CD14-positive monocyte (primary cell): Measurements from ENCODE around the gene PAWR. TPM values are rescaled to one million over a fixed set of nuclear protein-coding genes. Genes with fewer than 3 reads are reported as not detected.

Source experiments
- DNase-seq, 3 donors: peaks; one replicate each; pipeline ENCODE4 v3.0.0-alpha.2; 2011 to 2022
- H2AFZ ChIP-seq: 2 replicates; pipeline ENCODE4 v1.6.0; 2012; ENCODE audit warnings: mild to moderate bottlenecking, low read depth, low read length, inconsistent platforms; ENCODE audit not compliant: insufficient read depth, poor library complexity, severe bottlenecking
- H3K27ac ChIP-seq, 2 donors: 1 replicate in 1 of 2; 2 replicates in 1 of 2; pipeline ENCODE4 v1.5.1; 2012 to 2013; ENCODE audit warnings: low read length in 2 of 2, control low read depth in 1 of 2, inconsistent platforms in 1 of 2, low read depth in 1 of 2, mild to moderate bottlenecking in 1 of 2
- H3K27me3 ChIP-seq, 2 donors: one replicate each; pipeline versions ENCODE4 v1.6.0 to v1.6.1; 2011 to 2013; ENCODE audit warnings: low read length in 2 of 2; ENCODE audit not compliant: control insufficient read depth in 2 of 2, insufficient read depth in 2 of 2
- H3K36me3 ChIP-seq, 2 donors: replicated peaks in 1 of 2; 1 replicate in 1 of 2; 2 replicates in 1 of 2; pipeline versions ENCODE4 v1.5.1 to v1.6.1; 2012 to 2013; ENCODE audit warnings: low read length in 2 of 2, control low read depth in 1 of 2, inconsistent platforms in 1 of 2, mild to moderate bottlenecking in 1 of 2; ENCODE audit not compliant: insufficient read depth in 2 of 2, control insufficient read depth in 1 of 2
- H3K4me1 ChIP-seq, 2 donors: 1 replicate in 1 of 2; 2 replicates in 1 of 2; pipeline versions ENCODE4 v1.5.1 to v1.6.1; 2012 to 2013; ENCODE audit warnings: low read length in 2 of 2, control low read depth in 1 of 2, inconsistent platforms in 1 of 2, mild to moderate bottlenecking in 1 of 2, moderate library complexity in 1 of 2; ENCODE audit not compliant: insufficient read depth in 2 of 2, control insufficient read depth in 1 of 2
- H3K4me2 ChIP-seq: replicated peaks from 2 replicates; pipeline ENCODE3; 2012; ENCODE audit warnings: low read length, moderate library complexity, mild to moderate bottlenecking; ENCODE audit not compliant: poor library complexity, severe bottlenecking; ENCODE audit errors: extremely low read depth
- H3K4me3 ChIP-seq, 3 experiments: fragments of 200-600 bp in 1 of 3; sonication (generic) in 1 of 3; replicated peaks in 1 of 3; 1 replicate in 2 of 3; 2 replicates in 1 of 3; pipeline ENCODE4 v1.5.1; 2011 to 2013; ENCODE audit warnings: low read length in 3 of 3, mild to moderate bottlenecking in 3 of 3, control low read depth in 2 of 3, low read depth in 2 of 3, inconsistent platforms in 1 of 3, moderate library complexity in 1 of 3
- H3K79me2 ChIP-seq: 2 replicates; pipeline ENCODE4 v1.6.0; 2012; ENCODE audit warnings: mild to moderate bottlenecking, control low read depth, inconsistent platforms, low read length, moderate library complexity; ENCODE audit not compliant: insufficient read depth
- H3K9ac ChIP-seq: 2 replicates; pipeline ENCODE4 v1.6.0; 2017; ENCODE audit warnings: low read length, mild to moderate bottlenecking; ENCODE audit not compliant: insufficient read depth, poor library complexity, severe bottlenecking
- H3K9me3 ChIP-seq, 2 donors: replicated peaks in 1 of 2; 1 replicate in 1 of 2; 2 replicates in 1 of 2; pipeline versions ENCODE4 v1.5.1 to v1.6.1; 2012 to 2013; ENCODE audit warnings: low read length in 2 of 2, control low read depth in 1 of 2; ENCODE audit not compliant: control insufficient read depth in 1 of 2, insufficient read depth in 1 of 2
- H4K20me1 ChIP-seq: 2 replicates; pipeline ENCODE4 v1.6.0; 2012; ENCODE audit warnings: mild to moderate bottlenecking, low read length, control low read depth, moderate library complexity; ENCODE audit not compliant: insufficient read depth
- H3K27ac Mint-ChIP-seq, 7 donors: one replicate each; pipeline ENCODE4 v1.8.0; 2020; ENCODE audit warnings: mild to moderate bottlenecking in 7 of 7, mixed read lengths in 7 of 7, moderate library complexity in 6 of 7, inconsistent platforms in 2 of 7
- H3K27me3 Mint-ChIP-seq, 3 donors: one replicate each; pipeline ENCODE4 v1.8.0; 2021 to 2022; ENCODE audit warnings: low read depth in 3 of 3, mild to moderate bottlenecking in 3 of 3, mixed read lengths in 3 of 3, moderate library complexity in 3 of 3, inconsistent platforms in 1 of 3
- H3K36me3 Mint-ChIP-seq, 2 donors: one replicate each; pipeline ENCODE4 v1.8.0; 2020; ENCODE audit warnings: mixed read lengths in 2 of 2, inconsistent platforms in 1 of 2, mild to moderate bottlenecking in 1 of 2
- H3K4me1 Mint-ChIP-seq: one replicate; pipeline ENCODE4 v1.8.0; 2020; ENCODE audit warnings: mild to moderate bottlenecking, mixed read lengths
- H3K4me3 Mint-ChIP-seq, 2 donors: one replicate each; pipeline ENCODE4 v1.8.0; 2020; ENCODE audit warnings: mild to moderate bottlenecking in 2 of 2, mixed read lengths in 2 of 2, moderate library complexity in 1 of 2
- H3K9me3 Mint-ChIP-seq, 7 donors: one replicate each; pipeline ENCODE4 v1.8.0; 2020 to 2022; ENCODE audit warnings: mixed read lengths in 7 of 7, mild to moderate bottlenecking in 6 of 7, moderate library complexity in 6 of 7, inconsistent platforms in 2 of 7
- WGBS: methylation state at CpG from one replicate; pipeline ENCODE4 v1.1.5; 2013; ENCODE audit warnings: missing lambda C conversion rate; ENCODE audit not compliant: insufficient coverage; 5-methylcytosine and 5-hydroxymethylcytosine counted together
- intact Hi-C, 2 donors: fragments of 100-400 bp; cut with micrococcal nuclease; formaldehyde crosslinking; loops; one replicate each; pipeline versions ENCODE4 v1.15.0 to v1.15.1; 2023
- polyA plus RNA-seq, 3 donors: library from polyadenylated mRNA; depleted of rRNA in 1 of 3; unstranded in 2 of 3; stranded (reverse) in 1 of 3; fragments of 300-500 nt in 2 of 3; fragments of >200 nt in 1 of 3; fragmentation: Illumina TruSeq in 2 of 3; gene quantifications; 1 replicate in 2 of 3; 2 replicates in 1 of 3; pipeline ENCODE4 v1.2.3, GENCODE V29; 2012 to 2021
- TF ChIP-seq, protein P1 (sequence below): fragments of 200-600 bp; IDR thresholded peaks from one replicate; pipeline ENCODE4 v1.8.0; 2022; ENCODE audit warnings: antibody characterized with exemption, mild to moderate bottlenecking

Gene PAWR
- polyA plus RNA-seq, 3 donors, result 0.03 TPM; not detected in 1

DNA sequence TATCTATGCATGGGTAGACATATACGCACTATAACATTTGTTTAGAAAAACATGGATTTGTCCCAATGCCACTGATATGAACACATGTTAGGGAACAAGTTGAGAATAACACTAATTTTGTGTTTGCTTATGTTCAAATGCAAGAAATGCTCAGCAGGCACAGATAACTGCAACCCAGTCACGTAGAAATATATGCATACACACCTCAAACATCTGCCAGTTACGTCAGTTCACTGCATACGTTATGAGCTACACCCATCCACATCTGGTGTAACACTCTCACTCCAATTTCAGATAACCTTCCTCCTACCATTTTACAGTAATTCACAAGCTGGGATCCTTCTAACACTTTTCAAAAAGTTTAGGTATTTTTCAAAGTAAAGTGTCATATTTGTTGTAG is 10.7 kb downstream of the PAWR start:
- 92% methylated on average over 2 of the region's 4 CpGs for WGBS
- Mint-ChIP-seq H3K9me3 (peaks cover 0 to 2% (median 0%) of the 10 kb centered on the region in 7 donors), H3K36me3 (no peaks in the 10 kb centered on the region), H3K4me3 (no peak overlapping the region), H3K27ac (no peak overlapping the region), H3K27me3 (no peaks in the 10 kb centered on the region), H3K4me1 (no peaks in the 10 kb centered on the region)
- Histone ChIP-seq H3K27ac (no peak overlapping the region), H2AFZ (no peak overlapping the region), H3K4me3 (no peak overlapping the region), H3K27me3 (no peaks in the 10 kb centered on the region), H3K9ac (no peak overlapping the region), H3K36me3 (no peaks in the 10 kb centered on the region), H3K4me2 (no peak overlapping the region), H3K4me1 (no peaks in the 10 kb centered on the region), H3K79me2 (no peaks in the 10 kb centered on the region), H3K9me3 (no peaks in the 10 kb centered on the region), H4K20me1 (no peaks in the 10 kb centered on the region)
- no peak for DNase-seq
- TF ChIP-seq, protein P1, sequence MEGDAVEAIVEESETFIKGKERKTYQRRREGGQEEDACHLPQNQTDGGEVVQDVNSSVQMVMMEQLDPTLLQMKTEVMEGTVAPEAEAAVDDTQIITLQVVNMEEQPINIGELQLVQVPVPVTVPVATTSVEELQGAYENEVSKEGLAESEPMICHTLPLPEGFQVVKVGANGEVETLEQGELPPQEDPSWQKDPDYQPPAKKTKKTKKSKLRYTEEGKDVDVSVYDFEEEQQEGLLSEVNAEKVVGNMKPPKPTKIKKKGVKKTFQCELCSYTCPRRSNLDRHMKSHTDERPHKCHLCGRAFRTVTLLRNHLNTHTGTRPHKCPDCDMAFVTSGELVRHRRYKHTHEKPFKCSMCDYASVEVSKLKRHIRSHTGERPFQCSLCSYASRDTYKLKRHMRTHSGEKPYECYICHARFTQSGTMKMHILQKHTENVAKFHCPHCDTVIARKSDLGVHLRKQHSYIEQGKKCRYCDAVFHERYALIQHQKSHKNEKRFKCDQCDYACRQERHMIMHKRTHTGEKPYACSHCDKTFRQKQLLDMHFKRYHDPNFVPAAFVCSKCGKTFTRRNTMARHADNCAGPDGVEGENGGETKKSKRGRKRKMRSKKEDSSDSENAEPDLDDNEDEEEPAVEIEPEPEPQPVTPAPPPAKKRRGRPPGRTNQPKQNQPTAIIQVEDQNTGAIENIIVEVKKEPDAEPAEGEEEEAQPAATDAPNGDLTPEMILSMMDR, result no peak
- intact Hi-C loops, result no loop called here

DNA sequence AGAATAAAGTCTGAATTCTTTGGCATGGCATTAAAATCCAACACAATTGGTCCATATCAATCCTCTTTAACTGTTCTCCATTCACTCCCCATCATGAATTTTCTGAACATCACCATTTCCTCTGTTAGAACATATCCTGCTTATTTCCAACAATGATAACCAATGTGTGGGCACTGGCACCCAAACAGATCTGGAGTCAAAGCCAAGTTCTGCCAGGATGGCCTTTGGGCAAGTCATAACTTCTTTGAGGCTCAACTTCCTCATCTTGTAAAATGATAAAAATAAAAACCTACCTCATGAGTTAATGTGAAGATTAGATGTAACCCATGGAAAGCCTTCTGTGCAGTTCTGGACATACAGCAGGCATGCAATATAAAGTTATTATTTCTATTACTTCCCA is 12.5 kb downstream of the PAWR start:
- TF ChIP-seq, protein P1, result no peak
- intact Hi-C loops, result no loop called here
- Histone ChIP-seq H3K4me3 (no peak overlapping the region), H3K27ac (no peak overlapping the region), H3K4me2 (no peak overlapping the region), H3K27me3 (no peaks in the 10 kb centered on the region), H2AFZ (no peak overlapping the region), H3K79me2 (no peaks in the 10 kb centered on the region), H4K20me1 (no peaks in the 10 kb centered on the region), H3K36me3 (no peaks in the 10 kb centered on the region), H3K4me1 (no peaks in the 10 kb centered on the region), H3K9ac (no peak overlapping the region), H3K9me3 (peaks cover 0 to 2% of the 10 kb centered on the region in 2 donors)
- DNase-seq, result no peak
- H3K36me3 Mint-ChIP-seq, result no peaks in the 10 kb centered on the region
- no peak overlapping the region for H3K27ac Mint-ChIP-seq
- no peak overlapping the region for H3K4me3 Mint-ChIP-seq
- H3K9me3 Mint-ChIP-seq, result peaks cover 0 to 13% (median 4%) of the 10 kb centered on the region in 7 donors
- no peaks in the 10 kb centered on the region for H3K4me1 Mint-ChIP-seq
- H3K27me3 Mint-ChIP-seq, result no peaks in the 10 kb centered on the region
